ENCODE data around the gene FOXE3. TPM values are rescaled to one million over a fixed set of nuclear protein-coding genes. Genes with fewer than 3 reads are reported as not detected.

Gene FOXE3
- total and polyA plus RNA-seq, 9 of the 15 experiments (the other 6 are each of a cell fraction or from before 2014, with no cell fraction given), result not detected

DNA sequence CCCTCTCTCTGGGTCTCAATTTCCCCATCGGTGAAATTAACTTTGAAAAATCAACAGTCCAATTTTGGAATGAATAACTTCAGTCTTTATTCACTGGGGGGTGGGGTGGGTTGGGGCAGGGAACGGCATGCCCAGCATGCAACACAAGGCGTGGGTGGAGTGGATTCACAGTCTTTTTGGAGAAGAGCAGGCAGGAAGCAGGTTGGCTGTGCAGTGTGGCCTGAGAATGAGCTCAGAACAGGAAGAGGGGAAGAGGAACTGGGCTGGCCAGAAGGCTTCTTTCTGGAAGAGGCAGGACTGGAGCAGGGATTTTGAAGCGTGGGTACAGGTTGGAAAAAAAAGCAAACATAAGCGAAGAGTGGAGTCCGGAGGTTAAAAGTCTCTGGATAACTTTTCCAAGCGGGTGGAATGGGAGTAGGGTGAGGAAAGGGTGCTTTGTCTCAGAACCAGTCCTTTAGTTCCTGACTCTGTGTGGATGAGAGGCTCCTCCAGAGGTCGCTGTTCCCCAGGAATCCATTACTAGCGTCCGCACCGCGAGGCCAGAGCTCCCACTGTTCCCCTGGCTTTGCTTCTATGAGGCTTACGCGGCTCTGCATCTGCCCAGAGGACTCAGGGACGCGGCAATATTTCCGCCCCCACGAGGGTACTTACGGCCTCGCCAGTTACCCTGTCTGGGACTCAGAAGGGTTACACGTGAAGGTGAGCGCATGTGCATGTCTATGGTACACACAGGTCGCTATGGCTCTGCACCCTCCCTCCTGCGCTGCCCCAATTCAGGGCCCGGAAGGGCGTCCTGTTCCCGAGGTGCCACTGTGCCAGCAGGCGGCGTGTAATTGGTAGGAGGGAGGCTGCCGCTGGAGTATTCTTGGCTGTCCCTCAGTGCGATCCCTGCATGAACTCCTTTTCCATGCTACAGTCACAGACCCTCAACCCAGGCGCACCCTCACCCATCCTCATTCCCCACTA, 16.3 kb downstream of the FOXE3 start:
- Histone ChIP-seq H3K4me1 (replicated peaks in 1 of 2; ENCODE audit: control insufficient read depth in 2 of 2, insufficient read depth in 2 of 2, low read length in 2 of 2) (peaks cover 14 to 35% of the 10 kb centered on the region in 2 experiments), H3K79me2 (ENCODE audit: control insufficient read depth, insufficient read depth, low read length) (0 out of 3 replicates have a peak, but pooled peaks cover 7% of the 10 kb centered on the region), H3K9me1 (ENCODE audit: control insufficient read depth, insufficient read depth, low read length) (no peaks in the 10 kb centered on the region), H3K27ac (ENCODE audit: extremely low read depth, low read depth, low read length) (no peak overlapping the region), H3K9me3 (replicated peaks; ENCODE audit: control insufficient read depth, insufficient read depth, low read depth, low read length) (no peaks in the 10 kb centered on the region), H3K4me2 (ENCODE audit: insufficient read depth, low read length) (no peak overlapping the region; the same call in 1 of the 2 replicates), H3K36me3 (ENCODE audit: control insufficient read depth, insufficient read depth, low read length) (peaks cover 4% of the 10 kb centered on the region; the same call in 2 of the 3 replicates), H3K9ac (ENCODE audit: insufficient read depth in 1 of 2, low read depth in 2 of 2, low read length in 2 of 2) (peak overlapping the region; percentile 14 to 83; a peak in 3 of 4 replicates), H4K20me1 (replicated peaks; ENCODE audit: control insufficient read depth, insufficient read depth, low read length) (peaks cover 20% of the 10 kb centered on the region), H3K4me3 (no peak overlapping the region), H3K27me3 (ENCODE audit: control insufficient read depth in 2 of 2, insufficient read depth in 2 of 2, low read length in 2 of 2) (no peaks in the 10 kb centered on the region), H2AFZ (ENCODE audit: low read depth, low read length) (peak overlapping the region; percentile 61)
- in situ Hi-C loops (cut with MboI), result loop anchor here (5.0 kb wide), 1 partner anchor 280 kb away; no protein-coding TSS in a partner anchor
- ChIA-PET POLR2A (interaction anchor here (0.5 to 1.6 kb wide), 9 partner anchors 8 to 294 kb away, joined by 3 to 8 read pairs (median 3); partner anchors contain the start of gene CMPK1), CTCF (ENCODE audit: low intra/inter-chr PET ratio) (interaction anchor here (0.5 to 1.5 kb wide), 6 partner anchors 44 to 294 kb away, joined by 3 to 5 read pairs (median 3); no protein-coding TSS in a partner anchor)
- DNase-seq (ENCODE audit: extremely low read depth in 1 of 4, low spot score in 3 of 4) (peak; percentile 71 to 86 (median 78)), ATAC-seq (peak; percentile 82), FAIRE-seq (peak; percentile 90)
- intact Hi-C loops (cut with micrococcal nuclease), result loop anchor here (5.0 to 10.0 kb wide), 2 partner anchors 85 to 192 kb away; no protein-coding TSS in a partner anchor
- WGBS (ENCODE audit: insufficient coverage, low coverage, missing lambda C conversion rate), result 43% methylated on average over 32 of the region's 32 CpGs
- BruUV-seq (replicated peaks), result no TSS peak
- TF ChIP-seq ELF1 (tag; IDR thresholded peaks at IDR 0.05) (0 out of 2 replicates have a peak, but pooled peaks have one; percentile 31), CBFB (CRISPR knock-in tag; IDR thresholded peaks at IDR 0.05) (0 out of 2 replicates have a peak, but pooled peaks have one; percentile 40), CBX2 (IDR thresholded peaks at IDR 0.05; ENCODE audit: insufficient read depth, low read length, poor library complexity, severe bottlenecking) (no peak)
- TF ChIP-seq, protein P1, sequence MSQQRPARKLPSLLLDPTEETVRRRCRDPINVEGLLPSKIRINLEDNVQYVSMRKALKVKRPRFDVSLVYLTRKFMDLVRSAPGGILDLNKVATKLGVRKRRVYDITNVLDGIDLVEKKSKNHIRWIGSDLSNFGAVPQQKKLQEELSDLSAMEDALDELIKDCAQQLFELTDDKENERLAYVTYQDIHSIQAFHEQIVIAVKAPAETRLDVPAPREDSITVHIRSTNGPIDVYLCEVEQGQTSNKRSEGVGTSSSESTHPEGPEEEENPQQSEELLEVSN (IDR thresholded peaks at IDR 0.05; ENCODE audit: borderline replicate concordance in 1 of 2, extremely low read depth in 1 of 2, insufficient read depth in 1 of 2, insufficient read length in 1 of 2, low read depth in 1 of 2, low read length in 1 of 2, poor library complexity in 1 of 2, severe bottlenecking in 1 of 2), result peak in 1 of 2 experiments; percentile 36
- TF ChIP-seq, protein P2, sequence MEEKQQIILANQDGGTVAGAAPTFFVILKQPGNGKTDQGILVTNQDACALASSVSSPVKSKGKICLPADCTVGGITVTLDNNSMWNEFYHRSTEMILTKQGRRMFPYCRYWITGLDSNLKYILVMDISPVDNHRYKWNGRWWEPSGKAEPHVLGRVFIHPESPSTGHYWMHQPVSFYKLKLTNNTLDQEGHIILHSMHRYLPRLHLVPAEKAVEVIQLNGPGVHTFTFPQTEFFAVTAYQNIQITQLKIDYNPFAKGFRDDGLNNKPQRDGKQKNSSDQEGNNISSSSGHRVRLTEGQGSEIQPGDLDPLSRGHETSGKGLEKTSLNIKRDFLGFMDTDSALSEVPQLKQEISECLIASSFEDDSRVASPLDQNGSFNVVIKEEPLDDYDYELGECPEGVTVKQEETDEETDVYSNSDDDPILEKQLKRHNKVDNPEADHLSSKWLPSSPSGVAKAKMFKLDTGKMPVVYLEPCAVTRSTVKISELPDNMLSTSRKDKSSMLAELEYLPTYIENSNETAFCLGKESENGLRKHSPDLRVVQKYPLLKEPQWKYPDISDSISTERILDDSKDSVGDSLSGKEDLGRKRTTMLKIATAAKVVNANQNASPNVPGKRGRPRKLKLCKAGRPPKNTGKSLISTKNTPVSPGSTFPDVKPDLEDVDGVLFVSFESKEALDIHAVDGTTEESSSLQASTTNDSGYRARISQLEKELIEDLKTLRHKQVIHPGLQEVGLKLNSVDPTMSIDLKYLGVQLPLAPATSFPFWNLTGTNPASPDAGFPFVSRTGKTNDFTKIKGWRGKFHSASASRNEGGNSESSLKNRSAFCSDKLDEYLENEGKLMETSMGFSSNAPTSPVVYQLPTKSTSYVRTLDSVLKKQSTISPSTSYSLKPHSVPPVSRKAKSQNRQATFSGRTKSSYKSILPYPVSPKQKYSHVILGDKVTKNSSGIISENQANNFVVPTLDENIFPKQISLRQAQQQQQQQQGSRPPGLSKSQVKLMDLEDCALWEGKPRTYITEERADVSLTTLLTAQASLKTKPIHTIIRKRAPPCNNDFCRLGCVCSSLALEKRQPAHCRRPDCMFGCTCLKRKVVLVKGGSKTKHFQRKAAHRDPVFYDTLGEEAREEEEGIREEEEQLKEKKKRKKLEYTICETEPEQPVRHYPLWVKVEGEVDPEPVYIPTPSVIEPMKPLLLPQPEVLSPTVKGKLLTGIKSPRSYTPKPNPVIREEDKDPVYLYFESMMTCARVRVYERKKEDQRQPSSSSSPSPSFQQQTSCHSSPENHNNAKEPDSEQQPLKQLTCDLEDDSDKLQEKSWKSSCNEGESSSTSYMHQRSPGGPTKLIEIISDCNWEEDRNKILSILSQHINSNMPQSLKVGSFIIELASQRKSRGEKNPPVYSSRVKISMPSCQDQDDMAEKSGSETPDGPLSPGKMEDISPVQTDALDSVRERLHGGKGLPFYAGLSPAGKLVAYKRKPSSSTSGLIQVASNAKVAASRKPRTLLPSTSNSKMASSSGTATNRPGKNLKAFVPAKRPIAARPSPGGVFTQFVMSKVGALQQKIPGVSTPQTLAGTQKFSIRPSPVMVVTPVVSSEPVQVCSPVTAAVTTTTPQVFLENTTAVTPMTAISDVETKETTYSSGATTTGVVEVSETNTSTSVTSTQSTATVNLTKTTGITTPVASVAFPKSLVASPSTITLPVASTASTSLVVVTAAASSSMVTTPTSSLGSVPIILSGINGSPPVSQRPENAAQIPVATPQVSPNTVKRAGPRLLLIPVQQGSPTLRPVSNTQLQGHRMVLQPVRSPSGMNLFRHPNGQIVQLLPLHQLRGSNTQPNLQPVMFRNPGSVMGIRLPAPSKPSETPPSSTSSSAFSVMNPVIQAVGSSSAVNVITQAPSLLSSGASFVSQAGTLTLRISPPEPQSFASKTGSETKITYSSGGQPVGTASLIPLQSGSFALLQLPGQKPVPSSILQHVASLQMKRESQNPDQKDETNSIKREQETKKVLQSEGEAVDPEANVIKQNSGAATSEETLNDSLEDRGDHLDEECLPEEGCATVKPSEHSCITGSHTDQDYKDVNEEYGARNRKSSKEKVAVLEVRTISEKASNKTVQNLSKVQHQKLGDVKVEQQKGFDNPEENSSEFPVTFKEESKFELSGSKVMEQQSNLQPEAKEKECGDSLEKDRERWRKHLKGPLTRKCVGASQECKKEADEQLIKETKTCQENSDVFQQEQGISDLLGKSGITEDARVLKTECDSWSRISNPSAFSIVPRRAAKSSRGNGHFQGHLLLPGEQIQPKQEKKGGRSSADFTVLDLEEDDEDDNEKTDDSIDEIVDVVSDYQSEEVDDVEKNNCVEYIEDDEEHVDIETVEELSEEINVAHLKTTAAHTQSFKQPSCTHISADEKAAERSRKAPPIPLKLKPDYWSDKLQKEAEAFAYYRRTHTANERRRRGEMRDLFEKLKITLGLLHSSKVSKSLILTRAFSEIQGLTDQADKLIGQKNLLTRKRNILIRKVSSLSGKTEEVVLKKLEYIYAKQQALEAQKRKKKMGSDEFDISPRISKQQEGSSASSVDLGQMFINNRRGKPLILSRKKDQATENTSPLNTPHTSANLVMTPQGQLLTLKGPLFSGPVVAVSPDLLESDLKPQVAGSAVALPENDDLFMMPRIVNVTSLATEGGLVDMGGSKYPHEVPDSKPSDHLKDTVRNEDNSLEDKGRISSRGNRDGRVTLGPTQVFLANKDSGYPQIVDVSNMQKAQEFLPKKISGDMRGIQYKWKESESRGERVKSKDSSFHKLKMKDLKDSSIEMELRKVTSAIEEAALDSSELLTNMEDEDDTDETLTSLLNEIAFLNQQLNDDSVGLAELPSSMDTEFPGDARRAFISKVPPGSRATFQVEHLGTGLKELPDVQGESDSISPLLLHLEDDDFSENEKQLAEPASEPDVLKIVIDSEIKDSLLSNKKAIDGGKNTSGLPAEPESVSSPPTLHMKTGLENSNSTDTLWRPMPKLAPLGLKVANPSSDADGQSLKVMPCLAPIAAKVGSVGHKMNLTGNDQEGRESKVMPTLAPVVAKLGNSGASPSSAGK (IDR thresholded peaks at IDR 0.05), result peak; percentile 28; the same call in 1 of the 2 replicates

Data from K562 (cell line).